ENCODE data around the gene IGSF21.

IGSF21 gene

DNA sequence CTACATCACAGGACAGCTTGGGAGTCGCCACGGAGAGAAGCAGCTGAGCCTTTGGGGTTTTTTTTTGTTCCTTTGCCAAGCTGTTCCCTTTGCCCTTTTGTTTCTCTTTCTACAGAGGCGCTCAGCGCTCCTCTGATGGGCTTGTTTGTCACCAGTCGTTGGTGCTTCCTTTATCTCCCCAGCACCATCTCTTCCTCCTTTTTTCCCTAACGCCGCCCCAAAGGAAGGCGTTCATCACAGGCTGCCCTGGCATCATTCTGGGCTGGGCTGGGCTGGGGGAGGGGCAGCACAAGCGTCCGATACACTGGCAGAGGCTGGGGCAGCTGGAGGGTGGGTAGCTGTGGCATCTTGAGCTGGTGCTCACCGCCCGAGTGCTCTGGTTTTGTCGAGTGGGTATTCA, 10.5 kb downstream of the IGSF21 start:
- no peak overlapping the region for H3K27ac ChIP-seq
- TF ChIP-seq CTCF (IDR thresholded peaks at IDR 0.05; ENCODE audit: low read depth, low read length) = no peak
- H3K9me3 ChIP-seq (ENCODE audit: severe bottlenecking) = no peaks in the 10 kb centered on the region
- no peak overlapping the region for H3K4me3 ChIP-seq (ENCODE audit: low read depth, low read length)
- no peaks in the 10 kb centered on the region for H3K36me3 ChIP-seq
- no peaks in the 10 kb centered on the region for H3K27me3 ChIP-seq (ENCODE audit: insufficient read depth, low read depth, severe bottlenecking)
- DNase-seq = no peak

DNA sequence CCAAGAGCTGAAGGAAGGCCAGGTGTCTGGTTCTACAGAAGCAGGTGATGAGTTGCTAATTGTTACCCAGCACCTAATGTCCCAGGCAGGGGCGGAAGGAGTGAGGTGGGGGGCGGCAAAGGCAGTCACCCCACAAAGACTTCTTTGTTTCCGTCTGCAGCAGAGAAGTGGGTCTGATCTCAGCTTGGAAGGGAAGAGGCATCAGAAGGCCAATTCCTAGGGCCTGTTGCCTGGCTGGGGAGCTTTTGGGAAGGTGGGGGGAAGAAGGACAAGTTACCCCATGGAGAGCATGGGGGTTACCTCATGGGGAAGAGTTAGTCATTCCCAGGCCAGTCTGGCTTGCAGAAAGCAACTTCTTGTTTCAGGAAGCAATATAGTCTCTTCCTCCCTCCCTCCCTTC, 10.9 kb downstream of the IGSF21 start:
- Histone ChIP-seq H3K27me3 (ENCODE audit: insufficient read depth, low read depth, severe bottlenecking) (no peaks in the 10 kb centered on the region), H3K27ac (no peak overlapping the region), H3K9me3 (ENCODE audit: severe bottlenecking) (no peaks in the 10 kb centered on the region), H3K36me3 (no peaks in the 10 kb centered on the region), H3K4me3 (ENCODE audit: low read depth, low read length) (no peak overlapping the region)
- no peak for DNase-seq
- no peak for TF ChIP-seq CTCF (IDR thresholded peaks at IDR 0.05; ENCODE audit: low read depth, low read length)

GRCh38 chr1:18119289-18119688, 11.7 kb downstream of the IGSF21 start:
- DNase-seq = no peak
- H3K27me3 ChIP-seq (ENCODE audit: insufficient read depth, low read depth, severe bottlenecking) = no peaks in the 10 kb centered on the region
- TF ChIP-seq CTCF (IDR thresholded peaks at IDR 0.05; ENCODE audit: low read depth, low read length) = no peak
- no peaks in the 10 kb centered on the region for H3K9me3 ChIP-seq (ENCODE audit: severe bottlenecking)
- no peak overlapping the region for H3K4me3 ChIP-seq (ENCODE audit: low read depth, low read length)
- no peaks in the 10 kb centered on the region for H3K36me3 ChIP-seq
- no peak overlapping the region for H3K27ac ChIP-seq

GRCh38 chr1:18119771-18120377, 12.3 kb downstream of the IGSF21 start:
- Histone ChIP-seq H3K4me3 (ENCODE audit: low read depth, low read length) (no peak overlapping the region), H3K9me3 (ENCODE audit: severe bottlenecking) (no peaks in the 10 kb centered on the region), H3K36me3 (no peaks in the 10 kb centered on the region), H3K27ac (no peak overlapping the region), H3K27me3 (ENCODE audit: insufficient read depth, low read depth, severe bottlenecking) (no peaks in the 10 kb centered on the region)
- TF ChIP-seq CTCF (IDR thresholded peaks at IDR 0.05; ENCODE audit: low read depth, low read length) = no peak
- no peak for DNase-seq

- Histone ChIP-seq H3K4me3 (ENCODE audit: low read depth, low read length) (no peak overlapping the region), H3K36me3 (peaks cover 6% of the 10 kb centered on the region; the same call in 1 of the 2 replicates), H3K27ac (no peak overlapping the region), H3K9me3 (ENCODE audit: severe bottlenecking) (no peaks in the 10 kb centered on the region), H3K27me3 (ENCODE audit: insufficient read depth, low read depth, severe bottlenecking) (no peaks in the 10 kb centered on the region)
- TF ChIP-seq CTCF (IDR thresholded peaks at IDR 0.05; ENCODE audit: low read depth, low read length) = 0 out of 2 replicates have a peak, but pooled peaks have one; percentile 14
- no peak for DNase-seq
These were observed 13.0 kb downstream of the IGSF21 start for GRCh38 chr1:18120638-18121037.

Data from WERI-Rb-1 (cell line).